GM21529 (cell line): ENCODE measurements around the gene RTCB.

Experiments used
- ATAC-seq: cut with Tn5 transposase; IDR thresholded peaks from one replicate; pipeline ENCODE4 v1.9.1; 2021; ENCODE audit not compliant: unreplicated experiment

RTCB gene

GRCh38 chr22:32411829-32412592, at the start of gene RTCB:
Gene RTCB (minus strand): TSS chr22:32412247. CDS start chr22:32412156, 91 bp downstream.
- ATAC-seq = peak; percentile 51

- ATAC-seq = no peak
Measured at GRCh38 chr22:32457031-32457430, 45.0 kb upstream of the RTCB start.

- ATAC-seq = no peak
Measured at GRCh38 chr22:32448980-32449379, 36.9 kb upstream of the RTCB start.

GRCh38 chr22:32446321-32446720, 34.3 kb upstream of the RTCB start:
- ATAC-seq = no peak

GRCh38 chr22:32444068-32444467, 32.0 kb upstream of the RTCB start:
- no peak for ATAC-seq

GRCh38 chr22:32430352-32430751, 18.3 kb upstream of the RTCB start:
- no peak for ATAC-seq

GRCh38 chr22:32426881-32427280, 14.8 kb upstream of the RTCB start:
- no peak for ATAC-seq

- no peak for ATAC-seq
Measured at GRCh38 chr22:32423664-32424063, 11.6 kb upstream of the RTCB start.

- ATAC-seq = no peak
Measured at GRCh38 chr22:32422062-32422461, 10.0 kb upstream of the RTCB start.

GRCh38 chr22:32421484-32421883, 9.4 kb upstream of the RTCB start:
- no peak for ATAC-seq

GRCh38 chr22:32417906-32418305, 5.9 kb upstream of the RTCB start:
- no peak for ATAC-seq

- no peak for ATAC-seq
Measured at GRCh38 chr22:32416556-32417085, 4.6 kb upstream of the RTCB start.

GRCh38 chr22:32414191-32414590, 2.1 kb upstream of the RTCB start:
- no peak for ATAC-seq

- no peak for ATAC-seq
Measured at GRCh38 chr22:32413719-32414118, 1.7 kb upstream of the RTCB start.

GRCh38 chr22:32411402-32411801, 645 bp downstream of the RTCB start:
- no peak for ATAC-seq

GRCh38 chr22:32410459-32410858, 1.6 kb downstream of the RTCB start:
- no peak for ATAC-seq

GRCh38 chr22:32409977-32410376, 2.1 kb downstream of the RTCB start:
- no peak for ATAC-seq

GRCh38 chr22:32407936-32408335, 4.1 kb downstream of the RTCB start:
- no peak for ATAC-seq

GRCh38 chr22:32407312-32407711, 4.7 kb downstream of the RTCB start:
- peak; percentile 43 for ATAC-seq

- ATAC-seq = no peak
Measured at GRCh38 chr22:32404021-32404420, 8.0 kb downstream of the RTCB start.

GRCh38 chr22:32401486-32401885, 10.6 kb downstream of the RTCB start:
- no peak for ATAC-seq

GRCh38 chr22:32396746-32397145, 15.3 kb downstream of the RTCB start:
- no peak for ATAC-seq

GRCh38 chr22:32396255-32396654, 15.8 kb downstream of the RTCB start:
- no peak for ATAC-seq
